ENCODE data around the gene KLHDC8B. TPM values are rescaled to one million over a fixed set of nuclear protein-coding genes. Genes with fewer than 3 reads are reported as not detected.

The KLHDC8B gene
- total and polyA plus RNA-seq, 2 donors (not counting 3 experiments of a cell fraction or from before 2014, with no cell fraction given), result 36.0 to 77.8 TPM

- H3K27ac ChIP-seq (ENCODE audit: insufficient read depth, low read depth, low read length), result no peak overlapping the region
- H3K4me3 ChIP-seq (replicated peaks in 1 of 3; ENCODE audit: insufficient read depth in 1 of 3, low read depth in 1 of 3, low read length in 3 of 3), result peak overlapping the region in 1 of 3 experiments; percentile 94
- dilution Hi-C loops (cut with MboI; ENCODE audit: extremely low pct_ligation_motif_present, low sequenced_read_pairs) (no loop called here), intact Hi-C loops (cut with micrococcal nuclease) (loop anchor here (1.0 to 2.0 kb wide), 7 partner anchors 38 to 279 kb away; partner anchors contain the start of genes C3orf62, LAMB2, QRICH1 and USP4)
- FAIRE-seq (no peak), DNase-seq (ENCODE audit: low read depth, low spot score) (no peak)
- H2AFZ ChIP-seq (ENCODE audit: low read depth, low read length), result peak overlapping the region; percentile 72
- peaks cover 8% of the 10 kb centered on the region for H3K79me2 ChIP-seq (ENCODE audit: control insufficient read depth, insufficient read depth, low read length)
- POLR2A ChIA-PET, result no interaction called here
- no TSS peak for BruUV-seq (replicated peaks)
- no peaks in the 10 kb centered on the region for H3K9me1 ChIP-seq (replicated peaks; ENCODE audit: control insufficient read depth, extremely low read depth, insufficient read depth, low read length)
- H4K20me1 ChIP-seq (replicated peaks; ENCODE audit: control insufficient read depth, extremely low read depth, insufficient read depth, low read length), result no peaks in the 10 kb centered on the region
- peak overlapping the region; percentile 67 for H3K4me2 ChIP-seq (ENCODE audit: insufficient read depth, low read length)
- H3K9me3 ChIP-seq (replicated peaks; ENCODE audit: control insufficient read depth, insufficient read depth, low read length), result no peaks in the 10 kb centered on the region
- H3K36me3 ChIP-seq (ENCODE audit: control insufficient read depth in 2 of 2, extremely low read depth in 1 of 2, insufficient read depth in 2 of 2, low read length in 2 of 2), result peaks cover 0 to 14% of the 10 kb centered on the region in 2 experiments
- CTCF ChIA-PET, result interaction anchor here (0.6 to 8.5 kb wide), 36 partner anchors 10 to 299 kb away, joined by 3 to 87 read pairs (median 6); partner anchors contain the start of genes C3orf62, DAG1, LAMB2 and USP19
- peaks cover 25% of the 10 kb centered on the region for H3K4me1 ChIP-seq (ENCODE audit: control insufficient read depth, extremely low read depth, insufficient read depth, low read length)
- H3K9ac ChIP-seq (replicated peaks; ENCODE audit: extremely low read depth, insufficient read depth, low read length), result no peak overlapping the region
- no peaks in the 10 kb centered on the region for H3K27me3 ChIP-seq (ENCODE audit: control insufficient read depth in 2 of 2, insufficient read depth in 2 of 2, low read length in 2 of 2)
- no peak for TF ChIP-seq MYC (IDR thresholded peaks at IDR 0.05; ENCODE audit: low read depth, low read length)
- no peak for TF ChIP-seq EZH2 (IDR thresholded peaks at IDR 0.05; ENCODE audit: borderline replicate concordance, low read depth, low read length, severe bottlenecking)
- no peak for TF ChIP-seq GATA2 (IDR thresholded peaks at IDR 0.05; ENCODE audit: insufficient read depth, insufficient read length, low read depth, low read length)
- TF ChIP-seq MAX (IDR thresholded peaks at IDR 0.05; ENCODE audit: insufficient read depth, insufficient read length), result no peak
- no peak for TF ChIP-seq POLR2A (IDR thresholded peaks at IDR 0.05; ENCODE audit: low read depth, low read length)
- no peak for TF ChIP-seq CTCF (IDR thresholded peaks at IDR 0.05; ENCODE audit: extremely low read depth in 1 of 2, insufficient read depth in 1 of 2, low read depth in 1 of 2, low read length in 2 of 2)
- TF ChIP-seq POLR2AphosphoS5 (IDR thresholded peaks at IDR 0.05; ENCODE audit: insufficient read depth, low read depth, low read length), result no peak
- no peak for TF ChIP-seq FOS (IDR thresholded peaks at IDR 0.05; ENCODE audit: borderline replicate concordance, insufficient read depth, low read length)
- TF ChIP-seq JUN (IDR thresholded peaks at IDR 0.05; ENCODE audit: borderline replicate concordance, insufficient read depth, insufficient read length, low read depth), result no peak
These were observed 667 bp upstream of the KLHDC8B start for GRCh38 chr3:49170744-49171118.

All from endothelial cell of umbilical vein (primary cell).